MCF 10A (cell line): ENCODE data around the gene PIGB. TPM values are rescaled to one million over a fixed set of nuclear protein-coding genes. Genes with fewer than 3 reads are reported as not detected.

Experiments used
- BruUV-seq: library from RNA; stranded (reverse); fragments of 400-500 nt; replicated peaks from 2 replicates; lab custom pipeline; 2021; lab: Mats Ljungman, UMichigan
- CTCF ChIA-PET: fragments of 300-600 bp; sonication (Branson Sonifier 250); formaldehyde crosslinking; extraction: SDS; loops from one replicate; lab custom pipeline; 2021; ENCODE audit warnings: antibody characterized with exemption, inconsistent platforms; lab: Yijun Ruan, JAX
- POLR2A ChIA-PET: fragments of 300-600, 350-650 bp; sonication (Branson Sonifier 250); formaldehyde crosslinking; extraction: SDS; loops from one replicate; lab custom pipeline; 2020; ENCODE audit warnings: antibody characterized with exemption, inconsistent platforms; lab: Yijun Ruan, JAX
- DNase-seq: peaks from one replicate; pipeline ENCODE4 v3.0.0-alpha.2; 2018; ENCODE audit not compliant: unreplicated experiment
- H3K27ac Mint-ChIP-seq: one replicate; pipeline ENCODE4 v1.8.0; 2022; ENCODE audit warnings: mild to moderate bottlenecking, low read depth, mixed read lengths; ENCODE audit not compliant: unreplicated experiment
- H3K27me3 Mint-ChIP-seq: one replicate; pipeline ENCODE4 v1.8.0; 2022; ENCODE audit warnings: mixed read lengths; ENCODE audit not compliant: insufficient read depth, unreplicated experiment
- H3K36me3 Mint-ChIP-seq: one replicate; pipeline ENCODE4 v1.8.0; 2022; ENCODE audit warnings: mild to moderate bottlenecking, moderate library complexity, mixed read lengths; ENCODE audit not compliant: insufficient read depth, unreplicated experiment
- H3K4me1 Mint-ChIP-seq: one replicate; pipeline ENCODE4 v1.8.0; 2022; ENCODE audit warnings: mixed read lengths; ENCODE audit not compliant: insufficient read depth, unreplicated experiment
- H3K4me3 Mint-ChIP-seq: one replicate; pipeline ENCODE4 v1.8.0; 2022; ENCODE audit warnings: mild to moderate bottlenecking, moderate library complexity, mixed read lengths; ENCODE audit not compliant: unreplicated experiment
- H3K9me3 Mint-ChIP-seq: one replicate; pipeline ENCODE4 v1.8.0; 2022; ENCODE audit warnings: mixed read lengths; ENCODE audit not compliant: unreplicated experiment
- CTCF ChIP-seq: fragments of 200-600 bp; IDR thresholded peaks from one replicate; pipeline ENCODE4 v1.8.0; 2022; ENCODE audit warnings: antibody characterized with exemption, mild to moderate bottlenecking; ENCODE audit not compliant: unreplicated experiment
- intact Hi-C: fragments of 100-400 bp; cut with micrococcal nuclease; formaldehyde crosslinking; loops from 2 replicates; pipeline ENCODE4 v1.14.1; 2022
- total RNA-seq: library from RNA; stranded (reverse); gene quantifications from 2 replicates; pipeline ENCODE4 v1.2.3, GENCODE V29; 2022

Gene PIGB
- total RNA-seq, 1 experiment from 2014 or later = 16.2 TPM

- Mint-ChIP-seq H3K27me3 (no peaks in the 10 kb centered on the region), H3K36me3 (peaks cover 56% of the 10 kb centered on the region), H3K27ac (no peak overlapping the region), H3K4me3 (no peak overlapping the region), H3K9me3 (no peaks in the 10 kb centered on the region), H3K4me1 (no peaks in the 10 kb centered on the region)
- CTCF ChIA-PET = interaction anchor here (0.7 kb wide), 1 partner anchor 22 kb away, joined by 3 read pairs; no protein-coding TSS in a partner anchor
- no peak for TF ChIP-seq CTCF
- POLR2A ChIA-PET = interaction anchor here (0.7 kb wide), 1 partner anchor 27 kb away, joined by 3 read pairs; no protein-coding TSS in a partner anchor
- intact Hi-C loops = no loop called here
- no TSS peak for BruUV-seq
- DNase-seq = no peak
These were observed 53.8 kb downstream of the PIGB start for GRCh38 chr15:55372701-55373440.

GRCh38 chr15:55379095-55379494 is 60.1 kb downstream of the PIGB start:
- intact Hi-C loops = no loop called here
- H3K27ac Mint-ChIP-seq = no peak overlapping the region
- POLR2A ChIA-PET = interaction anchor here (0.8 kb wide), 1 partner anchor 22 kb away, joined by 3 read pairs; no protein-coding TSS in a partner anchor
- no peak for DNase-seq
- no peaks in the 10 kb centered on the region for H3K27me3 Mint-ChIP-seq
- H3K36me3 Mint-ChIP-seq = peaks cover 44% of the 10 kb centered on the region
- BruUV-seq = no TSS peak
- CTCF ChIA-PET = no interaction called here
- TF ChIP-seq CTCF = no peak
- no peaks in the 10 kb centered on the region for H3K9me3 Mint-ChIP-seq
- H3K4me1 Mint-ChIP-seq = no peaks in the 10 kb centered on the region
- no peak overlapping the region for H3K4me3 Mint-ChIP-seq

DNA sequence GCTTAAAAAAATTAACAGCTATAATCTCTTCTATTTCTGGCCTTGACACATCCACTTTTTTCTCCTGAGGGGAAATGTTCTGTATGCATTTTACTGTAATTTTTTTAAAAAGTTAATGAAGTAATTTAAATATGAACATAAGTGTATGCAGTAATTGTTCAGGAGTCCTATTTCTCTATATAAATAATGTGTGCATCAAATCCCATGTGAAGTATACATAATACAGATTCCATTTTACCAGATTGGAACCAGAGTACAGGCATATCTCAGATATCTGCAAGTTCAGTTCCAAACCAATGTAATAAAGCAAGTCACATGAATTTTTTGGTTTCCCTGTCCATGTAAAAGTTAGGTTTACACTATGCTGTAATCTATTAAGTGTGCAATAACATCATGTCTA is 62.6 kb downstream of the PIGB start:
- CTCF ChIA-PET = interaction anchor here (0.7 to 2.4 kb wide), 3 partner anchors 26 to 225 kb away, joined by 3 to 6 read pairs (median 4); partner anchors contain the start of genes CCPG1 and PIERCE2
- BruUV-seq = no TSS peak
- no peak for TF ChIP-seq CTCF
- POLR2A ChIA-PET = no interaction called here
- DNase-seq = no peak
- Mint-ChIP-seq H3K27ac (no peak overlapping the region), H3K36me3 (peaks cover 42% of the 10 kb centered on the region), H3K4me3 (no peak overlapping the region), H3K4me1 (peaks cover 2% of the 10 kb centered on the region), H3K9me3 (no peaks in the 10 kb centered on the region), H3K27me3 (no peaks in the 10 kb centered on the region)
- intact Hi-C loops = no loop called here

- H3K27ac Mint-ChIP-seq = no peak overlapping the region
- H3K36me3 Mint-ChIP-seq = peaks cover 41% of the 10 kb centered on the region
- H3K4me3 Mint-ChIP-seq = no peak overlapping the region
- POLR2A ChIA-PET = no interaction called here
- no peaks in the 10 kb centered on the region for H3K9me3 Mint-ChIP-seq
- TF ChIP-seq CTCF = no peak
- CTCF ChIA-PET = interaction anchor here (0.9 to 1.0 kb wide), 2 partner anchors 21 to 25 kb away, joined by 3 to 5 read pairs; partner anchors contain the start of genes CCPG1 and PIERCE2
- no peak for DNase-seq
- no TSS peak for BruUV-seq
- no peaks in the 10 kb centered on the region for H3K27me3 Mint-ChIP-seq
- peaks cover 8% of the 10 kb centered on the region for H3K4me1 Mint-ChIP-seq
- intact Hi-C loops = no loop called here
These were observed 64.7 kb downstream of the PIGB start for GRCh38 chr15:55383687-55384086.
